Measurements from ENCODE around the gene PBX3. TPM values are rescaled to one million over a fixed set of nuclear protein-coding genes. Genes with fewer than 3 reads are reported as not detected.

PBX3 gene
- total and polyA plus RNA-seq, 9 of the 15 experiments (the other 6 are each of a cell fraction or from before 2014, with no cell fraction given), result 0.14 to 5.8 (median 0.92) TPM

DNA sequence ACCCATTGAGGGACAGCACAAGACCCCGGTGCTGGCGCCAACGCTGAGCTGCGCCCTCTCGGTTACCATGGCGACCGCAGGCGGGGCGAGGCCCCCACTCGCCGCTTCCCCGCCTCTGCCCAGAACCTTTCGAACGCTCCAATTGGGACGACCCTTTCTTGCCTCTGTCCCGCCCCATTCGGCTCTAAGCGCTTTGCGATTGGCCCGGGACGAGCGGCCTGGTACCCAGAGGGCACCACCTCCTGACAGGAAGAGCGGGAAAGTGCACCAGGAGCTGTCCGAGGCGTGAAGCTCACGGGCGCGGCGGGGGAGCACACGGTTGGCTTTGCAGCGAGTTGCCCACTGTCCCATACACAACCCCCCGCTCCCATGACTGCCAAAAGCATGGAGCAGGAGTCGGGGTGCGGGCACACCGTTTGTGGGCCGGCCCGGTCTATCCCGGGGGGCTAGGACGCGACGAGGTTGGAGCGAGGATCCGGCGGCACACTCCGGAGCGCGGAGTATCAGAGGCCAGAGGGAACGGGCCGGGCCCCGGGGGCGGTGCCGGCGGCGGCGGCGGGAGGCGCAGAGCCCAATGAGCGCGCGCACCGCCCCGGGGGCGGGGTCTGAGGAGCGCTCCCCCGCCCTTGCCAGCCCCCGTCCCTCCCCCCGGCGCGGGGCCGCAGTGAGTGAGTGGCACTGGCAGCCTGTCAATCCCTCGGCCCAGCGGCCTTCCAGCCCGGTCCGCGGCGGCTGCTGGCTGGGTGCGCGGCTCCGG, 978 bp upstream of the PBX3 start (continued):
- TF ChIP-seq, protein P1, sequence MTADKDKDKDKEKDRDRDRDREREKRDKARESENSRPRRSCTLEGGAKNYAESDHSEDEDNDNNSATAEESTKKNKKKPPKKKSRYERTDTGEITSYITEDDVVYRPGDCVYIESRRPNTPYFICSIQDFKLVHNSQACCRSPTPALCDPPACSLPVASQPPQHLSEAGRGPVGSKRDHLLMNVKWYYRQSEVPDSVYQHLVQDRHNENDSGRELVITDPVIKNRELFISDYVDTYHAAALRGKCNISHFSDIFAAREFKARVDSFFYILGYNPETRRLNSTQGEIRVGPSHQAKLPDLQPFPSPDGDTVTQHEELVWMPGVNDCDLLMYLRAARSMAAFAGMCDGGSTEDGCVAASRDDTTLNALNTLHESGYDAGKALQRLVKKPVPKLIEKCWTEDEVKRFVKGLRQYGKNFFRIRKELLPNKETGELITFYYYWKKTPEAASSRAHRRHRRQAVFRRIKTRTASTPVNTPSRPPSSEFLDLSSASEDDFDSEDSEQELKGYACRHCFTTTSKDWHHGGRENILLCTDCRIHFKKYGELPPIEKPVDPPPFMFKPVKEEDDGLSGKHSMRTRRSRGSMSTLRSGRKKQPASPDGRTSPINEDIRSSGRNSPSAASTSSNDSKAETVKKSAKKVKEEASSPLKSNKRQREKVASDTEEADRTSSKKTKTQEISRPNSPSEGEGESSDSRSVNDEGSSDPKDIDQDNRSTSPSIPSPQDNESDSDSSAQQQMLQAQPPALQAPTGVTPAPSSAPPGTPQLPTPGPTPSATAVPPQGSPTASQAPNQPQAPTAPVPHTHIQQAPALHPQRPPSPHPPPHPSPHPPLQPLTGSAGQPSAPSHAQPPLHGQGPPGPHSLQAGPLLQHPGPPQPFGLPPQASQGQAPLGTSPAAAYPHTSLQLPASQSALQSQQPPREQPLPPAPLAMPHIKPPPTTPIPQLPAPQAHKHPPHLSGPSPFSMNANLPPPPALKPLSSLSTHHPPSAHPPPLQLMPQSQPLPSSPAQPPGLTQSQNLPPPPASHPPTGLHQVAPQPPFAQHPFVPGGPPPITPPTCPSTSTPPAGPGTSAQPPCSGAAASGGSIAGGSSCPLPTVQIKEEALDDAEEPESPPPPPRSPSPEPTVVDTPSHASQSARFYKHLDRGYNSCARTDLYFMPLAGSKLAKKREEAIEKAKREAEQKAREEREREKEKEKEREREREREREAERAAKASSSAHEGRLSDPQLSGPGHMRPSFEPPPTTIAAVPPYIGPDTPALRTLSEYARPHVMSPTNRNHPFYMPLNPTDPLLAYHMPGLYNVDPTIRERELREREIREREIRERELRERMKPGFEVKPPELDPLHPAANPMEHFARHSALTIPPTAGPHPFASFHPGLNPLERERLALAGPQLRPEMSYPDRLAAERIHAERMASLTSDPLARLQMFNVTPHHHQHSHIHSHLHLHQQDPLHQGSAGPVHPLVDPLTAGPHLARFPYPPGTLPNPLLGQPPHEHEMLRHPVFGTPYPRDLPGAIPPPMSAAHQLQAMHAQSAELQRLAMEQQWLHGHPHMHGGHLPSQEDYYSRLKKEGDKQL (CRISPR knock-in tag; IDR thresholded peaks at IDR 0.05; ENCODE audit: borderline replicate concordance), result no peak
- TF ChIP-seq, protein P2, sequence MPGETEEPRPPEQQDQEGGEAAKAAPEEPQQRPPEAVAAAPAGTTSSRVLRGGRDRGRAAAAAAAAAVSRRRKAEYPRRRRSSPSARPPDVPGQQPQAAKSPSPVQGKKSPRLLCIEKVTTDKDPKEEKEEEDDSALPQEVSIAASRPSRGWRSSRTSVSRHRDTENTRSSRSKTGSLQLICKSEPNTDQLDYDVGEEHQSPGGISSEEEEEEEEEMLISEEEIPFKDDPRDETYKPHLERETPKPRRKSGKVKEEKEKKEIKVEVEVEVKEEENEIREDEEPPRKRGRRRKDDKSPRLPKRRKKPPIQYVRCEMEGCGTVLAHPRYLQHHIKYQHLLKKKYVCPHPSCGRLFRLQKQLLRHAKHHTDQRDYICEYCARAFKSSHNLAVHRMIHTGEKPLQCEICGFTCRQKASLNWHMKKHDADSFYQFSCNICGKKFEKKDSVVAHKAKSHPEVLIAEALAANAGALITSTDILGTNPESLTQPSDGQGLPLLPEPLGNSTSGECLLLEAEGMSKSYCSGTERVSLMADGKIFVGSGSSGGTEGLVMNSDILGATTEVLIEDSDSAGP (CRISPR knock-in tag; IDR thresholded peaks at IDR 0.05), result no peak
- no peak for TF ChIP-seq KLF6 (CRISPR knock-in tag; IDR thresholded peaks at IDR 0.05; ENCODE audit: borderline replicate concordance)
- 0 out of 2 replicates have a peak, but pooled peaks have one; percentile 61 for TF ChIP-seq NR3C1 (CRISPR knock-in tag; IDR thresholded peaks at IDR 0.05)
- 0 out of 4 replicates have a peak, but pooled peaks of 1 of the 2 experiments have one; percentile 24 for TF ChIP-seq TEAD1 (CRISPR knock-in tag; IDR thresholded peaks at IDR 0.05)
- TF ChIP-seq ARHGAP35 (IDR thresholded peaks at IDR 0.05; ENCODE audit: partially characterized antibody), result no peak
- peak; percentile 36 for TF ChIP-seq MEIS2 (IDR thresholded peaks at IDR 0.05; ENCODE audit: partially characterized antibody)
- TF ChIP-seq, protein P3, sequence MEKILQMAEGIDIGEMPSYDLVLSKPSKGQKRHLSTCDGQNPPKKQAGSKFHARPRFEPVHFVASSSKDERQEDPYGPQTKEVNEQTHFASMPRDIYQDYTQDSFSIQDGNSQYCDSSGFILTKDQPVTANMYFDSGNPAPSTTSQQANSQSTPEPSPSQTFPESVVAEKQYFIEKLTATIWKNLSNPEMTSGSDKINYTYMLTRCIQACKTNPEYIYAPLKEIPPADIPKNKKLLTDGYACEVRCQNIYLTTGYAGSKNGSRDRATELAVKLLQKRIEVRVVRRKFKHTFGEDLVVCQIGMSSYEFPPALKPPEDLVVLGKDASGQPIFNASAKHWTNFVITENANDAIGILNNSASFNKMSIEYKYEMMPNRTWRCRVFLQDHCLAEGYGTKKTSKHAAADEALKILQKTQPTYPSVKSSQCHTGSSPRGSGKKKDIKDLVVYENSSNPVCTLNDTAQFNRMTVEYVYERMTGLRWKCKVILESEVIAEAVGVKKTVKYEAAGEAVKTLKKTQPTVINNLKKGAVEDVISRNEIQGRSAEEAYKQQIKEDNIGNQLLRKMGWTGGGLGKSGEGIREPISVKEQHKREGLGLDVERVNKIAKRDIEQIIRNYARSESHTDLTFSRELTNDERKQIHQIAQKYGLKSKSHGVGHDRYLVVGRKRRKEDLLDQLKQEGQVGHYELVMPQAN (IDR thresholded peaks at IDR 0.05; ENCODE audit: borderline replicate concordance), result no peak
- no peak for TF ChIP-seq CHCHD3 (CRISPR knock-in tag; IDR thresholded peaks at IDR 0.05)
- TF ChIP-seq, protein P4, sequence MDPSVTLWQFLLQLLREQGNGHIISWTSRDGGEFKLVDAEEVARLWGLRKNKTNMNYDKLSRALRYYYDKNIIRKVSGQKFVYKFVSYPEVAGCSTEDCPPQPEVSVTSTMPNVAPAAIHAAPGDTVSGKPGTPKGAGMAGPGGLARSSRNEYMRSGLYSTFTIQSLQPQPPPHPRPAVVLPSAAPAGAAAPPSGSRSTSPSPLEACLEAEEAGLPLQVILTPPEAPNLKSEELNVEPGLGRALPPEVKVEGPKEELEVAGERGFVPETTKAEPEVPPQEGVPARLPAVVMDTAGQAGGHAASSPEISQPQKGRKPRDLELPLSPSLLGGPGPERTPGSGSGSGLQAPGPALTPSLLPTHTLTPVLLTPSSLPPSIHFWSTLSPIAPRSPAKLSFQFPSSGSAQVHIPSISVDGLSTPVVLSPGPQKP (CRISPR knock-in tag; IDR thresholded peaks at IDR 0.05), result no peak
- peak; percentile 3 for TF ChIP-seq KDM5B (IDR thresholded peaks at IDR 0.05; ENCODE audit: insufficient replicate concordance, low read depth, low read length)
- no peak for TF ChIP-seq ETV1 (tag; conservative IDR thresholded peaks at IDR 0.05; ENCODE audit: low read depth)
- no peak for TF ChIP-seq RBM15 (IDR thresholded peaks at IDR 0.05; ENCODE audit: insufficient read depth, low read length)
- TF ChIP-seq XRCC3 (IDR thresholded peaks at IDR 0.05), result no peak
- TF ChIP-seq ZNF583 (CRISPR knock-in tag; IDR thresholded peaks at IDR 0.05), result no peak
- no peak for TF ChIP-seq ZNF717 (CRISPR knock-in tag; IDR thresholded peaks at IDR 0.05)
- TF ChIP-seq MCM3 (IDR thresholded peaks at IDR 0.05), result no peak
- peak; percentile 26; the same call in 1 of the 2 replicates for TF ChIP-seq DMBX1 (CRISPR knock-in tag; IDR thresholded peaks at IDR 0.05; ENCODE audit: borderline replicate concordance)
